ENCODE results near the gene B3GNT5.

Gene B3GNT5

GRCh38 chr3:183317271-183317670, 64.2 kb downstream of the B3GNT5 start:
- Histone ChIP-seq H3K9ac (ENCODE audit: low read length) (no peak overlapping the region), H4K20me1 (ENCODE audit: insufficient read depth, low read length) (no peaks in the 10 kb centered on the region), H3K36me3 (replicated peaks; ENCODE audit: low read depth, low read length) (no peaks in the 10 kb centered on the region), H3K27ac (ENCODE audit: low read length) (no peak overlapping the region), H3K4me1 (ENCODE audit: low read length) (no peaks in the 10 kb centered on the region), H3K27me3 (ENCODE audit: low read depth, low read length) (no peaks in the 10 kb centered on the region), H3K79me2 (ENCODE audit: low read length) (no peaks in the 10 kb centered on the region), H3K4me2 (ENCODE audit: low read length) (no peak overlapping the region), H2AFZ (ENCODE audit: low read depth, low read length) (no peak overlapping the region), H3K4me3 (ENCODE audit: low read length) (no peak overlapping the region), H3K9me3 (ENCODE audit: insufficient read depth, low read length) (no peaks in the 10 kb centered on the region)
- TF ChIP-seq CTCF (IDR thresholded peaks at IDR 0.05; ENCODE audit: low read depth, low read length) = no peak
- no peak for TF ChIP-seq EZH2phosphoT487 (IDR thresholded peaks at IDR 0.05; ENCODE audit: low read depth)

- no peaks in the 10 kb centered on the region for H3K27me3 ChIP-seq (ENCODE audit: low read depth, low read length)
- no peak overlapping the region for H3K4me2 ChIP-seq (ENCODE audit: low read length)
- TF ChIP-seq EZH2phosphoT487 (IDR thresholded peaks at IDR 0.05; ENCODE audit: low read depth) (no peak), CTCF (IDR thresholded peaks at IDR 0.05; ENCODE audit: low read depth, low read length) (no peak)
Measured at GRCh38 chr3:183317886-183318865, 65.1 kb downstream of the B3GNT5 start.

GRCh38 chr3:183318877-183319276, 65.8 kb downstream of the B3GNT5 start:
- Histone ChIP-seq H4K20me1 (ENCODE audit: insufficient read depth, low read length) (no peaks in the 10 kb centered on the region), H3K4me3 (ENCODE audit: low read length) (no peak overlapping the region), H3K79me2 (ENCODE audit: low read length) (no peaks in the 10 kb centered on the region), H3K27me3 (ENCODE audit: low read depth, low read length) (no peaks in the 10 kb centered on the region), H3K27ac (ENCODE audit: low read length) (no peak overlapping the region), H3K9ac (ENCODE audit: low read length) (no peak overlapping the region), H3K4me1 (ENCODE audit: low read length) (no peaks in the 10 kb centered on the region), H2AFZ (ENCODE audit: low read depth, low read length) (no peak overlapping the region), H3K9me3 (ENCODE audit: insufficient read depth, low read length) (no peaks in the 10 kb centered on the region), H3K4me2 (ENCODE audit: low read length) (no peak overlapping the region), H3K36me3 (replicated peaks; ENCODE audit: low read depth, low read length) (no peaks in the 10 kb centered on the region)
- TF ChIP-seq CTCF (IDR thresholded peaks at IDR 0.05; ENCODE audit: low read depth, low read length) (no peak), EZH2phosphoT487 (IDR thresholded peaks at IDR 0.05; ENCODE audit: low read depth) (no peak)

More at GRCh38 chr3:183317886-183318865, 65.1 kb downstream of the B3GNT5 start:
- Histone ChIP-seq H3K79me2 (ENCODE audit: low read length) (no peaks in the 10 kb centered on the region), H3K9me3 (ENCODE audit: insufficient read depth, low read length) (no peaks in the 10 kb centered on the region), H3K4me3 (ENCODE audit: low read length) (no peak overlapping the region), H3K27ac (ENCODE audit: low read length) (no peak overlapping the region), H4K20me1 (ENCODE audit: insufficient read depth, low read length) (no peaks in the 10 kb centered on the region), H3K4me1 (ENCODE audit: low read length) (no peaks in the 10 kb centered on the region), H3K9ac (ENCODE audit: low read length) (no peak overlapping the region), H3K36me3 (replicated peaks; ENCODE audit: low read depth, low read length) (no peaks in the 10 kb centered on the region), H2AFZ (ENCODE audit: low read depth, low read length) (no peak overlapping the region)

GRCh38 chr3:183319371-183319770, 66.3 kb downstream of the B3GNT5 start:
- no peaks in the 10 kb centered on the region for H3K79me2 ChIP-seq (ENCODE audit: low read length)
- H2AFZ ChIP-seq (ENCODE audit: low read depth, low read length) = no peak overlapping the region
- H4K20me1 ChIP-seq (ENCODE audit: insufficient read depth, low read length) = no peaks in the 10 kb centered on the region
- no peaks in the 10 kb centered on the region for H3K27me3 ChIP-seq (ENCODE audit: low read depth, low read length)
- no peaks in the 10 kb centered on the region for H3K4me1 ChIP-seq (ENCODE audit: low read length)
- no peak overlapping the region for H3K4me3 ChIP-seq (ENCODE audit: low read length)
- no peaks in the 10 kb centered on the region for H3K36me3 ChIP-seq (replicated peaks; ENCODE audit: low read depth, low read length)
- no peaks in the 10 kb centered on the region for H3K9me3 ChIP-seq (ENCODE audit: insufficient read depth, low read length)
- no peak overlapping the region for H3K9ac ChIP-seq (ENCODE audit: low read length)
- TF ChIP-seq CTCF (IDR thresholded peaks at IDR 0.05; ENCODE audit: low read depth, low read length) = no peak
- TF ChIP-seq EZH2phosphoT487 (IDR thresholded peaks at IDR 0.05; ENCODE audit: low read depth) = no peak
- no peak overlapping the region for H3K27ac ChIP-seq (ENCODE audit: low read length)
- H3K4me2 ChIP-seq (ENCODE audit: low read length) = no peak overlapping the region

Measured in OCI-LY3 (cell line).